Body of pancreas (tissue), 4 donors: ENCODE measurements around the gene MGMT. TPM values are rescaled to one million over a fixed set of nuclear protein-coding genes. Genes with fewer than 3 reads are reported as not detected.

Experiments used
- ATAC-seq: fragments of 150-250 bp; one replicate; pipeline ENCODE4 v1.9.1; 2016
- DNase-seq, 4 donors: peaks; one replicate each; pipeline ENCODE4 v3.0.0-alpha.2; 2019
- H3K27ac ChIP-seq, 4 donors: fragments of 200-600 bp; sonication (generic); 1 replicate in 3 of 4; 2 replicates in 1 of 4; pipeline versions ENCODE4 v1.5.1 to v1.6.1; 2016 to 2019; ENCODE audit warnings: mild to moderate bottlenecking in 1 of 4, mixed read lengths in 1 of 4, moderate library complexity in 1 of 4
- H3K27me3 ChIP-seq, 2 donors: fragments of 200-600 bp; sonication (generic); one replicate each; pipeline ENCODE4 v1.6.0; 2016; ENCODE audit warnings: mild to moderate bottlenecking in 1 of 2
- H3K36me3 ChIP-seq, 2 donors: fragments of 200-600 bp; sonication (generic); replicated peaks in 1 of 2; 2 replicates each; pipeline ENCODE4 v1.5.1; 2016; ENCODE audit warnings: low read depth in 2 of 2; ENCODE audit not compliant: insufficient read depth in 1 of 2
- H3K4me1 ChIP-seq: fragments of 200-600 bp; sonication (generic); one replicate; pipeline ENCODE4 v1.6.0; 2016
- H3K4me3 ChIP-seq, 2 donors: fragments of 200-600 bp; sonication (generic); 1 replicate in 1 of 2; 2 replicates in 1 of 2; pipeline ENCODE4 v1.5.1; 2016 to 2019
- H3K9me3 ChIP-seq, 3 donors: fragments of 200-600 bp; sonication (generic); 1 replicate in 2 of 3; 2 replicates in 1 of 3; pipeline ENCODE4 v1.5.1; 2016
- CTCF ChIP-seq, 7 experiments: fragments of 450-650 bp in 4 of 7; fragments of 200-600 bp in 3 of 7; sonication (generic) in 3 of 7; IDR thresholded peaks; one replicate each; pipeline ENCODE4 v1.5.1; 2016 to 2019; ENCODE audit warnings: antibody characterized with exemption in 7 of 7
- POLR2A ChIP-seq, 3 donors: fragments of 450-650 bp; IDR thresholded peaks; one replicate each; pipeline ENCODE4 v1.6.1; 2016; ENCODE audit warnings: antibody characterized with exemption in 3 of 3, mild to moderate bottlenecking in 2 of 3
- WGBS, 2 donors: methylation state at CpG; one replicate each; pipeline ENCODE4 v1.1.5; 2017; 5-methylcytosine and 5-hydroxymethylcytosine counted together
- intact Hi-C: fragments of 100-400 bp; cut with DNase I; formaldehyde crosslinking; loops from one replicate; pipeline ENCODE4 v1.15.1; 2023
- total RNA-seq, 2 donors: library from RNA; depleted of rRNA; stranded (reverse); fragments of >200 nt; gene quantifications; one replicate each; pipeline ENCODE4 v1.1.0, GENCODE V29; 2016

The MGMT gene
- total RNA-seq, 2 donors from 2014 or later, result 13.7 to 25.4 TPM

GRCh38 chr10:129548600-129548999 is 81.6 kb downstream of the MGMT start:
- Histone ChIP-seq H3K9me3 (no peaks in the 10 kb centered on the region), H3K4me3 (no peak overlapping the region), H3K27me3 (no peaks in the 10 kb centered on the region), H3K4me1 (no peaks in the 10 kb centered on the region), H3K36me3 (no peaks in the 10 kb centered on the region), H3K27ac (no peak overlapping the region)
- TF ChIP-seq CTCF (IDR thresholded peaks at IDR 0.05) (no peak), POLR2A (IDR thresholded peaks at IDR 0.05) (no peak)
- ATAC-seq (no peak), DNase-seq (no peak)
- intact Hi-C loops, result no loop called here
- WGBS, 2 donors, result 82 to 85% methylated on average over 10 of the region's 10 CpGs

GRCh38 chr10:129550076-129550475 is 83.0 kb downstream of the MGMT start:
- H3K27ac ChIP-seq, result no peak overlapping the region

GRCh38 chr10:129550658-129551057 is 83.6 kb downstream of the MGMT start:
- no peaks in the 10 kb centered on the region for H3K4me1 ChIP-seq
- no peaks in the 10 kb centered on the region for H3K27me3 ChIP-seq
- intact Hi-C loops, result no loop called here
- DNase-seq (no peak), ATAC-seq (no peak)
- no peak overlapping the region for H3K4me3 ChIP-seq
- no peak for TF ChIP-seq POLR2A (IDR thresholded peaks at IDR 0.05)
- no peak for TF ChIP-seq CTCF (IDR thresholded peaks at IDR 0.05)
- no peak overlapping the region for H3K27ac ChIP-seq
- 93 to 98% methylated on average over 10 of the region's 10 CpGs for WGBS, 2 donors
- no peaks in the 10 kb centered on the region for H3K9me3 ChIP-seq
- no peaks in the 10 kb centered on the region for H3K36me3 ChIP-seq

More at GRCh38 chr10:129550076-129550475, 83.0 kb downstream of the MGMT start:
- ATAC-seq, result no peak
- no peak for DNase-seq
- intact Hi-C loops, result no loop called here
- Histone ChIP-seq H3K27me3 (no peaks in the 10 kb centered on the region), H3K4me1 (no peaks in the 10 kb centered on the region), H3K36me3 (no peaks in the 10 kb centered on the region), H3K4me3 (no peak overlapping the region), H3K9me3 (no peaks in the 10 kb centered on the region)
- 89 to 92% methylated on average over 16 of the region's 16 CpGs for WGBS, 2 donors
- no peak for TF ChIP-seq POLR2A (IDR thresholded peaks at IDR 0.05)
- TF ChIP-seq CTCF (IDR thresholded peaks at IDR 0.05), result no peak

GRCh38 chr10:129552119-129552518 is 85.1 kb downstream of the MGMT start:
- H3K9me3 ChIP-seq, result no peaks in the 10 kb centered on the region
- H3K27ac ChIP-seq, result no peak overlapping the region
- intact Hi-C loops, result no loop called here
- no peaks in the 10 kb centered on the region for H3K36me3 ChIP-seq
- no peak for TF ChIP-seq CTCF (IDR thresholded peaks at IDR 0.05)
- TF ChIP-seq POLR2A (IDR thresholded peaks at IDR 0.05), result no peak
- H3K4me1 ChIP-seq, result no peaks in the 10 kb centered on the region
- no peak for DNase-seq
- WGBS, 2 donors, result 95 to 100% methylated on average over 6 to 13 of the region's 14 CpGs
- no peak for ATAC-seq
- no peak overlapping the region for H3K4me3 ChIP-seq
- no peaks in the 10 kb centered on the region for H3K27me3 ChIP-seq

GRCh38 chr10:129553928-129554327 is 86.9 kb downstream of the MGMT start:
- no peak overlapping the region for H3K4me3 ChIP-seq
- 97 to 98% methylated on average over 11 of the region's 11 CpGs for WGBS, 2 donors
- intact Hi-C loops, result no loop called here
- ATAC-seq (no peak), DNase-seq (no peak)
- H3K27ac ChIP-seq, result no peak overlapping the region
- no peaks in the 10 kb centered on the region for H3K4me1 ChIP-seq
- no peaks in the 10 kb centered on the region for H3K27me3 ChIP-seq
- H3K36me3 ChIP-seq, result no peaks in the 10 kb centered on the region
- no peaks in the 10 kb centered on the region for H3K9me3 ChIP-seq
- TF ChIP-seq CTCF (IDR thresholded peaks at IDR 0.05) (no peak), POLR2A (IDR thresholded peaks at IDR 0.05) (no peak)
